CD4-positive, alpha-beta T cell (primary cell): ENCODE measurements around the gene G6PC1. TPM values are rescaled to one million over a fixed set of nuclear protein-coding genes. Genes with fewer than 3 reads are reported as not detected.
"Not testable (repeated sequence)": the region's sequence is repeated elsewhere in the genome, so short reads cannot be mapped to it uniquely, and the experiment has no call there.

Source experiments
- ATAC-seq: fragments of 200-7000 bp; cut with Tn5 transposase; one replicate; pipeline ENCODE4 v1.10.0; 2022; ENCODE audit warnings: mild to moderate bottlenecking; ENCODE audit not compliant: poor library complexity
- CTCF ChIA-PET: fragments of 350-600 bp; sonication (Branson Sonifier 250); formaldehyde crosslinking; loops from one replicate; lab custom pipeline; 2021; ENCODE audit warnings: antibody characterized with exemption, inconsistent platforms; lab: Charles Lee
- POLR2A ChIA-PET: fragments of 350-600 bp; sonication (Branson Sonifier 250); formaldehyde crosslinking; loops from one replicate; lab custom pipeline; 2021; ENCODE audit warnings: antibody characterized with exemption, inconsistent platforms; lab: Charles Lee
- DNase-seq, 14 experiments: peaks; one replicate each; pipeline ENCODE4 v3.0.0-alpha.2; 2013 to 2020; ENCODE audit warnings: mixed read lengths in 2 of 14
- H3K27ac ChIP-seq, 2 donors: one replicate each; pipeline versions ENCODE4 v1.5.1 to v1.7.0; 2013; ENCODE audit warnings: low read length in 2 of 2, low read depth in 1 of 2, mild to moderate bottlenecking in 1 of 2
- H3K27me3 ChIP-seq, 2 experiments: 1 replicate in 1 of 2; 2 replicates in 1 of 2; pipeline versions ENCODE4 v1.6.1 to v1.7.0; 2013; ENCODE audit warnings: low read length in 2 of 2, control low read depth in 1 of 2, mild to moderate bottlenecking in 1 of 2, moderate library complexity in 1 of 2; ENCODE audit not compliant: insufficient read depth in 2 of 2, control insufficient read depth in 1 of 2
- H3K36me3 ChIP-seq: one replicate; pipeline ENCODE4 v1.6.1; 2013; ENCODE audit warnings: low read length, control low read depth; ENCODE audit not compliant: insufficient read depth
- H3K4me1 ChIP-seq: one replicate; pipeline ENCODE4 v1.6.1; 2013; ENCODE audit warnings: low read length, control low read depth; ENCODE audit not compliant: insufficient read depth
- H3K4me3 ChIP-seq: one replicate; pipeline ENCODE4 v1.5.1; 2013; ENCODE audit warnings: mild to moderate bottlenecking, low read length, moderate library complexity
- H3K9me3 ChIP-seq, 2 experiments: 1 replicate in 1 of 2; 2 replicates in 1 of 2; pipeline versions ENCODE4 v1.6.1 to v1.7.0; 2013; ENCODE audit warnings: low read length in 2 of 2, mild to moderate bottlenecking in 2 of 2, control low read depth in 1 of 2, moderate library complexity in 1 of 2; ENCODE audit not compliant: control insufficient read depth in 1 of 2, insufficient read depth in 1 of 2
- H3K27ac Mint-ChIP-seq: one replicate; pipeline ENCODE4 v1.8.0; 2020; ENCODE audit warnings: mixed read lengths
- H3K27me3 Mint-ChIP-seq: one replicate; pipeline ENCODE4 v1.8.0; 2021; ENCODE audit warnings: mixed read lengths
- H3K36me3 Mint-ChIP-seq: one replicate; pipeline ENCODE4 v1.8.0; 2021; ENCODE audit warnings: low read depth, mixed read lengths
- H3K4me1 Mint-ChIP-seq: one replicate; pipeline ENCODE4 v1.8.0; 2021; ENCODE audit warnings: low read depth, mixed read lengths
- H3K4me3 Mint-ChIP-seq: one replicate; pipeline ENCODE4 v1.8.0; 2020; ENCODE audit warnings: mild to moderate bottlenecking, mixed read lengths
- H3K9me3 Mint-ChIP-seq: one replicate; pipeline ENCODE4 v1.8.0; 2020; ENCODE audit warnings: mixed read lengths
- intact Hi-C, 2 experiments: fragments of 100-400 bp; cut with DNase I in 1 of 2; cut with micrococcal nuclease in 1 of 2; formaldehyde crosslinking; loops; one replicate each; pipeline versions ENCODE4 v1.15.1 to v1.9.0; 2023 to 2025; cut with DNase I, micrococcal nuclease
- total RNA-seq, 174 experiments: library from RNA in 2 of 174; stranded (reverse) in 2 of 174; gene quantifications; one replicate each; pipeline ENCODE4 v1.2.3 and lab custom pipeline; 2021 to 2026
- TF ChIP-seq, protein P1 (sequence below): fragments of 200-600 bp; IDR thresholded peaks from one replicate; pipeline ENCODE4 v1.8.0; 2022; ENCODE audit warnings: antibody characterized with exemption, mild to moderate bottlenecking

Gene G6PC1
- total RNA-seq, 2 experiments from 2014 or later, result not detected

DNA sequence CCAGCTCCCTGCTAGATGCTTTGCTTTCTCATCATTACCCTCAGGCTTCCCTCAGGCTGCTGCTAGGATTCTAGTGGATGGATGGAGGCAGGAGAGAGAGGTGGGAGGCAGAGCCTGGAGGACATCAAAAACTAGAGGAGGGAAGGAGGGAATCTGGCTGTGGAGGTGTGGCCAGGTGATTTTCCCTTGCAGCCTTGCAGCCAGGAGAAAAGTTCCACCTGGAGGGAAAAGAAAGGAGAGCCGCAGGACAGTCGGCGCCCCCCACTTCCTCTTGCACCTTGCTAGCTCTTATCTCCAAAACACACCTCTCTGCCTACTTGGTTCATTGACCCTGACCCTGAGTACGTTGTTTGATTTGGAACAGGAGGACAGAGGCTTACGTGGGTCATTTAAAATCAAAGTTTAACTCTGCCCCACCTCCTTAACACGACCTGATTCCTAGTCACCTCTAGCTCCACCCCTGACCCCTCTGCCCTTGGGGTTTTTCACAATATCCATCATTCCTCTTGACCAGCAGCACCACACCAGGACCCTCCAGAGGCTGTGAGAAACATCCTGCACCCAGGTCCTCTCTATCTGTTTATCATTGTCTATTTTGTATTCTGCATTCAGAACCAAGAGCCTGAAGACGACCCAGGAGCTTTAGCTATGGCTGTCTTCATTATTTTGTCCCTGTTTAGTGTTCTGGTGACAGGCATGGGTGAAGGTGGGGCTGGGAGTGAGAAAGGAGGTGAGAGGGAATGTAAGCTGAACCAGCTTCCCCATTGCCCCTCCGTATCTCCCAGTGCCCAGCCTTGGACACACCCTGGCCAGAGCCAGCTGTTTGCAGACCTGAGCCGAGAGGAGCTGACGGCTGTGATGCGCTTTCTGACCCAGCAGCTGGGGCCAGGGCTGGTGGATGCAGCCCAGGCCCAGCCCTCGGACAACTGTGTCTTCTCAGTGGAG lies 33.7 kb upstream of the G6PC1 start:
- Mint-ChIP-seq H3K4me1 (no peaks in the 10 kb centered on the region), H3K4me3 (no peak overlapping the region), H3K27ac (no peak overlapping the region), H3K9me3 (peaks cover 2% of the 10 kb centered on the region), H3K36me3 (no peaks in the 10 kb centered on the region), H3K27me3 (peaks cover 15% of the 10 kb centered on the region)
- DNase-seq (no peak), ATAC-seq (no peak)
- Histone ChIP-seq H3K9me3 (no peaks in the 10 kb centered on the region), H3K27me3 (peaks cover 7 to 8% of the 10 kb centered on the region in 2 experiments), H3K27ac (no peak overlapping the region), H3K36me3 (no peaks in the 10 kb centered on the region), H3K4me1 (no peaks in the 10 kb centered on the region), H3K4me3 (no peak overlapping the region)
- TF ChIP-seq, protein P1, sequence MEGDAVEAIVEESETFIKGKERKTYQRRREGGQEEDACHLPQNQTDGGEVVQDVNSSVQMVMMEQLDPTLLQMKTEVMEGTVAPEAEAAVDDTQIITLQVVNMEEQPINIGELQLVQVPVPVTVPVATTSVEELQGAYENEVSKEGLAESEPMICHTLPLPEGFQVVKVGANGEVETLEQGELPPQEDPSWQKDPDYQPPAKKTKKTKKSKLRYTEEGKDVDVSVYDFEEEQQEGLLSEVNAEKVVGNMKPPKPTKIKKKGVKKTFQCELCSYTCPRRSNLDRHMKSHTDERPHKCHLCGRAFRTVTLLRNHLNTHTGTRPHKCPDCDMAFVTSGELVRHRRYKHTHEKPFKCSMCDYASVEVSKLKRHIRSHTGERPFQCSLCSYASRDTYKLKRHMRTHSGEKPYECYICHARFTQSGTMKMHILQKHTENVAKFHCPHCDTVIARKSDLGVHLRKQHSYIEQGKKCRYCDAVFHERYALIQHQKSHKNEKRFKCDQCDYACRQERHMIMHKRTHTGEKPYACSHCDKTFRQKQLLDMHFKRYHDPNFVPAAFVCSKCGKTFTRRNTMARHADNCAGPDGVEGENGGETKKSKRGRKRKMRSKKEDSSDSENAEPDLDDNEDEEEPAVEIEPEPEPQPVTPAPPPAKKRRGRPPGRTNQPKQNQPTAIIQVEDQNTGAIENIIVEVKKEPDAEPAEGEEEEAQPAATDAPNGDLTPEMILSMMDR, result no peak
- POLR2A ChIA-PET, result no interaction called here
- CTCF ChIA-PET, result no interaction called here
- intact Hi-C loops, result no loop called here

DNA sequence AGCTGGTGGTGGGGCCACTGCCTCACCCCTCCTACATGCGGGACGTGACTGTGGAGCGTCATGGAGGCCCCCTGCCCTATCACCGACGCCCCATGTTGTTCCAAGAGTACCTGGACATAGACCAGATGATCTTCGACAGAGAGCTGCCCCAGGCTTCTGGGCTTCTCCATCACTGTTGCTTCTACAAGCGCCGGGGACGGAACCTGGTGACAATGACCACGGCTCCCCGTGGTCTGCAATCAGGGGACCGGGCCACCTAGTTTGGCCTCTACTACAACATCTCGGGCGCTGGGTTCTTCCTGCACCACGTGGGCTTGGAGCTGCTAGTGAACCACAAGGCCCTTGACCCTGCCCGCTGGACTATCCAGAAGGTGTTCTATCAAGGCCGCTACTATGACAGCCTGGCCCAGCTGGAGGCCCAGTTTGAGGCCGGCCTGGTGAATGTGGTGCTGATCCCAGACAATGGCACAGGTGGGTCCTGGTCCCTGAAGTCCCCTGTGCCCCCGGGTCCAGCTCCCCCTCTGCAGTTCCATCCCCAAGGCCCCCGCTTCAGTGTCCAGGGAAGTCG lies 32.8 kb upstream of the G6PC1 start:
- peaks cover 17% of the 10 kb centered on the region for H3K27me3 Mint-ChIP-seq
- H3K9me3 Mint-ChIP-seq, intact Hi-C loops, DNase-seq, H3K4me3 Mint-ChIP-seq, H3K27me3 ChIP-seq, H3K27ac ChIP-seq, POLR2A ChIA-PET, H3K27ac Mint-ChIP-seq, H3K4me3 ChIP-seq, H3K36me3 ChIP-seq, ATAC-seq, CTCF ChIA-PET, H3K9me3 ChIP-seq, H3K36me3 Mint-ChIP-seq, H3K4me1 ChIP-seq, H3K4me1 Mint-ChIP-seq: not testable (repeated sequence)

DNA sequence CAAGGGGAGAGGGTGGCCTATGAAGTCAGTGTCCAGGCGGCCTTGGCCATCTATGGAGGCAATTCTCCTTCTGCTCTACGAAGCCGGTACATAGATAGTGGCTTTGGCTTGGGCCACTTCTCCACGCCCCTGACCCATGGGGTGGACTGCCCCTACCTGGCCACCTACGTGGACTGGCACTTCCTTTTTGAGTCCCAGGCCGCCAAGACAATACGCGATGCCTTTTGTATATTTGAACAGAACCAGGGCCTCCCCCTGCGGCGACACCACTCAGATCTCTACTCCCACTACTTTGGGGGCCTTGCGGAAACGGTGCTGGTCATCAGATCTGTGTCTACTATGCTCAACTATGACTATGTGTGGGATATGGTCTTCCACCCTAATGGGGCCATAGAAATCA lies 32.3 kb upstream of the G6PC1 start:
- intact Hi-C loops, result no loop called here
- H3K4me3 Mint-ChIP-seq, result no peak overlapping the region
- no peaks in the 10 kb centered on the region for H3K4me1 Mint-ChIP-seq
- Histone ChIP-seq H3K9me3 (no peaks in the 10 kb centered on the region), H3K36me3 (no peaks in the 10 kb centered on the region), H3K27me3 (peaks cover 7 to 13% of the 10 kb centered on the region in 2 experiments), H3K4me3 (no peak overlapping the region), H3K27ac (no peak overlapping the region), H3K4me1 (no peaks in the 10 kb centered on the region)
- POLR2A ChIA-PET, result no interaction called here
- DNase-seq, result no peak
- H3K36me3 Mint-ChIP-seq, result no peaks in the 10 kb centered on the region
- H3K27me3 Mint-ChIP-seq, result peaks cover 22% of the 10 kb centered on the region
- no peak overlapping the region for H3K27ac Mint-ChIP-seq
- H3K9me3 Mint-ChIP-seq, result peaks cover 2% of the 10 kb centered on the region
- CTCF ChIA-PET, result no interaction called here
- no peak for ATAC-seq
- TF ChIP-seq, protein P1, result no peak
